GM18507 (cell line): ENCODE data around the gene MTERF4.
A peak's percentile ranks its signal among the peaks of the same experiment; 100 is the strongest.
"Not testable (repeated sequence)": the region's sequence is repeated elsewhere in the genome, so short reads cannot be mapped to it uniquely, and the experiment has no call there.

Experiments used
- DNase-seq: peaks from one replicate; pipeline ENCODE4 v3.0.0; 2011; ENCODE audit warnings: low read depth; ENCODE audit not compliant: insufficient read length; ENCODE audit errors: extremely low spot score
- FAIRE-seq: peaks from 2 replicates; lab custom pipeline; 2011; peaks lifted over from hg19 to GRCh38; lab: Jason Lieb, UNC

The MTERF4 gene

GRCh38 chr2:241093133-241093781, 8.8 kb downstream of the MTERF4 start:
- not testable (repeated sequence) for FAIRE-seq, DNase-seq

DNA sequence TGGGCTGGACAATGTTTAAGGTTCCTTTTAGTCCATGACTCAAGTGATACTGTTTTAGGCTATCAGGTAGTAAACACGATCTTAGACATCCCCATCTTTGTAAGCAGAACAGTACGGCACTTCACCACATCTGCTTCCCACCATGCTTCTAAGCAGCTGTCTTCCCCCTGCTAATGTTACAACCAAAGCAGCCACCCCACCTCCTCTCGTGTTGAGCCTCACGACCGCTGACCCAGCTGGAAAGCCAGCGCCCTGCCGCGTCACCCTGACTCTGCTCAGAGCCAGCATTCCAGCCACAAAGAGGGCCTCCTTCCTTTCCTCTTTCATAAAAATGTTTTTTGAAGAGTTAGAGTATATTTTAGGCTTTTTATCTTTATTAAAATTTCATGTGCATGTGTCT, 9.4 kb downstream of the MTERF4 start:
- no peak for FAIRE-seq

GRCh38 chr2:241091734-241092445, 10.2 kb downstream of the MTERF4 start:
- DNase-seq: no peak
- no peak for FAIRE-seq

More for the DNA sequence above, 9.4 kb downstream of the MTERF4 start:
- DNase-seq: no peak

DNA sequence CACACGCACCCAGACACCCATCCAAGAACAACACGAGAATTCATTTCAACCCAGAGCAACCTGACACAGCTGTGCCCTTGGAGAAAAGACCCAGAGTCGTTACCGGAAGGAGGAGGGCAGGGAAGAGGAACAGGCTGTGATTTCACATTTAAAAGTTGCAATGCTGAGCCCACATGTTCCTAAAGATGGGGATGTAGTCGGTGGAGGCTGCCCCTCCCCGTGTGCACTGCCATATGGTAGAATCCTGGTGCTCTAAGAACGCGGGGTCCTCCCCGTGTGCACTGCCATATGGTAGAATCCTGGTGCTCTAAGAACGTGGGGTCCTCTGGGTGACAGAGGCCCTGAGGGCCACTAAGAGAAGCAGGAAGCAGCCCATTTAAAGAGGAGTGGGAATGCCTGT, 10.9 kb downstream of the MTERF4 start:
- DNase-seq: no peak
- no peak for FAIRE-seq

DNA sequence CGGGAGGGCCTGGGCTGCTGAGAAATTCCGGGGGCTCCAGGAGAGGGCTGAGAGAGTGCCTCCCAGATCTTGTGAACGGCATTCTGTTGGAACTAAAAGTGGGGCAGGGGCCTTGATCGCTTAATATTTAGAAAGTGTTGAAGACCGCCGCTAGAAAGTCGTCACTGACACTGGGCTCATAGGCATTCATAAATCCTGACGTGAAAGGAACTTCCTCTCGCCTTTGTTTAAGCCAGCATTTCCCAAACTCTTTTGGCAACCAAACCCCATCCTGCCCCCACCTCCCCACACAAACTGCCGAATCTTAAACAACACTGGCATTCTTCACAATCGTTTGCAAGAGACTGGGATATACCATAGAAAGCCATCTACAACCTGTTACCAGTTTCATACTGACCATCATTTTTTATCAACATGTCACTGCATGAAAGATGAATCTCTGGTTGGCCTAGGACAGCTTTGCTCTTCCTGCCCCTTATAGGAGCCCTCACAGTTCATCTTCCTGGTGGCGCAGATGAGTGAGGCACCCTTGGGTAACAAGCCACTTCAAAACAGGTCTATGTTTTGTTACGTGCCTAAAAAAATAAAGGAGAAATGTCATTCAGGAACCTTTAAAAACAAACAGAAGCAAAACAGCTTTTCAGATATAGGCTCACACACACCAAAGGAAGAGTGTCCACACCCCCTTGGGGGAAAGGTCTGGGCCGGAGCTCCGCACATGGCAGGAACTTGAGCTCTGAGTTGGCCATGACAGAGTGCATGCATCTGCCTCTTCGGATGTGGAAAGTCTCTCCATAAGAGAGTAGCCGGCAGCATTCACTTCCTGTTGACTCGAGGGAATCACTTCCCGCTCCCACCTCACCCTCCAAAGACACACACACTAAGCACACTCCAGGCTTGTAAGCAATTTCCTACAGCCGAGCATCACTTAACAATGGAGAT, 13.0 kb downstream of the MTERF4 start:
- FAIRE-seq: peak; percentile 26
- DNase-seq: no peak

GRCh38 chr2:241088376-241088775, 13.7 kb downstream of the MTERF4 start:
- no peak for FAIRE-seq

GRCh38 chr2:241087420-241088268, 14.4 kb downstream of the MTERF4 start:
- DNase-seq (peak; percentile 54), FAIRE-seq (peak; percentile 91)

More at GRCh38 chr2:241088376-241088775, 13.7 kb downstream of the MTERF4 start:
- DNase-seq: no peak

DNA sequence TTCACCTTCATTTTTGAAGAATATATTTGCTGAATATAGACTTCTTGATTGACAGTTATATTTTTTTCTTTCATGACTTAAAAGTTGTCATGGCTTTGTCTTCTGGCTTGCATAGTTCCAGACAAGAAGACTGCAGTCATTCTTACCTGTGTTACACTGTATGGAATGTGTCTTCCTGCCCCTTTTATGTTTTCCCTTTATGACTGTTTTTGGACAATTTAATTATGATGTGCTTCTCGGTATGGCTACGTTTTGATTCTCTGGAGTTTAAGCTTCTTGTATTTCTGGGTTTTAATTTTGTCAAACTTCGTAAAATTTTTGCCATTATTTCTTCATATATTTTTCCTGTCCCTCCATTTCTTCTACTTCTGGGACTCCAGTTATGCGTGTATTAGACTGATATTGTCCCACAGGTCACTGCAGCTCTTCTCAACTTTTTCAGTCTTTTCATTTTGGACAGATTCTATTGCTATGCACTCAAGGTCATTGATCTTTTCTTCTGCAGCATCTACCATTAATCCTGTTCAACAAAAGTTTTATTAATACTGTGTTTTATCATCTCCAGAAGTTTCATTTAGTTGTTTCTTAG, 17.1 kb downstream of the MTERF4 start:
- DNase-seq (no peak), FAIRE-seq (no peak)

DNA sequence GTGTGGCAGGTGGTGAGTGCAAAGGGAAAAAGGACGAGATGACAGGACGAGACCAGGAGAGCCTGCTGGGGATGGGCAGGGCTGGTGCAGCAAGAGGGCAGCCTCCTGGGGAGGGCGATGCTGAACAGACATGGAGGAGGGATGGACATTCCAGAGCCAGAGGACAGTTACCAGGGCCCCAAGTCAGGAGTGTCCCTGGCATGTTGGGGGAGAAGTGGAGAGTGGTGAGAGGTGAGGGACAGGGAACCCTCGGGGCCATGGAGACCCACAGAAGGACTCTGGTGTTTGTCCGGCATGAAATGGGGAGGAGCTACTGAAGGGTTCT, 19.0 kb downstream of the MTERF4 start:
- FAIRE-seq (no peak), DNase-seq (no peak)

- FAIRE-seq: no peak
- DNase-seq: no peak
Observed at GRCh38 chr2:241082341-241083090, 19.6 kb downstream of the MTERF4 start.

GRCh38 chr2:241081643-241082340, 20.3 kb downstream of the MTERF4 start:
- FAIRE-seq (no peak), DNase-seq (no peak)

- no peak for FAIRE-seq
- no peak for DNase-seq
Observed at GRCh38 chr2:241081190-241081642, 20.9 kb downstream of the MTERF4 start.

- FAIRE-seq: no peak
Observed at GRCh38 chr2:241080405-241081189, 21.5 kb downstream of the MTERF4 start.

DNA sequence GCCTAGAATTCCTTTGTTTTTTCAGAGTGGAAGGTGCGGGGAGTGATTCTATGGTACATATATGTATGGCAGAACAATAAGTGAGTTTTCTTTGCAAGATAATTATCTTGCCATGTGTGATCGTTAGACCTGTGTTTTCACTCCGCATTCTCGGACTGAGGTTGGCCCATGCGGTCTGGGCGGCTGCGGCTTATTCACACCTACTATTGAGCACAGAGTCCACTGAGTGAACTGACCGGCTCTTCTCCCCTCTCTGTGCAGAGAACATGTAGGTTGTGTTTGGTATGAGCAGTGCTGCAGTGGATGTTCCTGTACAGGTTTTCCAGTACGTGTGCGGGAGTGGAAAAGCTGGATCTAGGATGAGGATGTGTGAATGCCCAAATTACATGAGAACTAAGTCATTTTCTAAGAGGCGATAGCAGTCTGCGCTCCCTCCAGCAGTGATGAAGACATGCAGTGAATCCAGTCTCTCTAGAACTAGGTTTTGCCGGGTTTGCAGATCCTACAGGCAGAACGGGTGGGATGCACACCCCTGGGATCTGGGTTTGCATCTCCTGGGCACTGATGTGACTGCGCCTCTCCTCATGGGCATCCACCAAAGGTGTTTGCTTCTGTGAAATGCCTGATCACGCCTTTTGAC, 27.1 kb downstream of the MTERF4 start:
- no peak for FAIRE-seq
- no peak for DNase-seq

More at GRCh38 chr2:241080405-241081189, 21.5 kb downstream of the MTERF4 start:
- no peak for DNase-seq

- FAIRE-seq (no peak), DNase-seq (no peak)
Observed at GRCh38 chr2:241074065-241074818, 27.8 kb downstream of the MTERF4 start.
